DND-41 (cell line): Measurements from ENCODE around the gene RPL26.

Experiments
- EZH2 ChIP-seq: IDR thresholded peaks from 3 replicates; pipeline ENCODE4 v1.6.1; 2012; ENCODE audit warnings: borderline replicate concordance, low read depth, mild to moderate bottlenecking, moderate library complexity, low read length, inconsistent platforms; ENCODE audit not compliant: severe bottlenecking
- TF ChIP-seq, protein P1 (sequence below): IDR thresholded peaks from 2 replicates; pipeline ENCODE4 v1.5.1; 2012; ENCODE audit warnings: borderline replicate concordance, low read length, moderate library complexity, mild to moderate bottlenecking; ENCODE audit not compliant: poor library complexity, severe bottlenecking; ENCODE audit errors: extremely low read depth

DNA sequence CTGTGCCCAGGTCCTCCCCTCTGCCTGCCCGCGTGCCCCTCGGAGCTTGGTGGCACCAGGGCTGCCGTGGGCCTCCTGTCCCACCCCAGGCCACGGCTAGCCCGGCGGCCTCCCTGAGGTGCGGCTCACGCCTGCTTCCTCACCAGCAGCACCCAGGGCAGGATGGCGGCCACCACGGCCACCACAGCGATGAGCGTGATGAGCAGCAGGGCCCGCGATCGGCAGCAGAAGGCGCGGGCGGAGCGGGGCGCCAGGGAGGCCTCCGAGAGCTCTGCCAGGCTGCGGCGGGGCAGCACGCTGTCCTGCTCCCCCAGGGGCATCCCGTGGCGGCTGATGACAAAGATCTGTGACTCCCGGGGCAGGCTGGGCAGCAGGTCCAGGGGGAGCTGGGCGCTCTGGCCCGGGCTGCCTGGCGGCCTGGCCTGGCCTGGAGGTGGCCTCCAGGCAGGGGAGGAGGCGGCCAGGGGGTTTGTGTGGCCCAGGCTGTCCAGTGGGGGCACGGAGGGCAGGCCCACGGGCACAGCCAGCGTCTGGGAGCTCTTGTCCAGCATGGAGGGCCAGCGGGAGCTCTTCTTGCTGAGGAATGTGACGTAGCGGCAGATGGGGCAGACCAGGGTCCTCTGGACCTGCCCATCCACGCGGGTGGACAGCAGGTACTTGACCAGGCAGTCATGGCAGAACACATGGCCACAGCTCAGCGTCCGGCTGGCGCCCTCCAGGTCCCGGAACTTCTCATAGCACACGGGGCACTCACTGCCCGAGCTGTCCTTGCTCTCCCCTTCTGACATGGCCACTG, 9.9 kb upstream of the RPL26 start:
- TF ChIP-seq EZH2, result no peak
- TF ChIP-seq, protein P1, sequence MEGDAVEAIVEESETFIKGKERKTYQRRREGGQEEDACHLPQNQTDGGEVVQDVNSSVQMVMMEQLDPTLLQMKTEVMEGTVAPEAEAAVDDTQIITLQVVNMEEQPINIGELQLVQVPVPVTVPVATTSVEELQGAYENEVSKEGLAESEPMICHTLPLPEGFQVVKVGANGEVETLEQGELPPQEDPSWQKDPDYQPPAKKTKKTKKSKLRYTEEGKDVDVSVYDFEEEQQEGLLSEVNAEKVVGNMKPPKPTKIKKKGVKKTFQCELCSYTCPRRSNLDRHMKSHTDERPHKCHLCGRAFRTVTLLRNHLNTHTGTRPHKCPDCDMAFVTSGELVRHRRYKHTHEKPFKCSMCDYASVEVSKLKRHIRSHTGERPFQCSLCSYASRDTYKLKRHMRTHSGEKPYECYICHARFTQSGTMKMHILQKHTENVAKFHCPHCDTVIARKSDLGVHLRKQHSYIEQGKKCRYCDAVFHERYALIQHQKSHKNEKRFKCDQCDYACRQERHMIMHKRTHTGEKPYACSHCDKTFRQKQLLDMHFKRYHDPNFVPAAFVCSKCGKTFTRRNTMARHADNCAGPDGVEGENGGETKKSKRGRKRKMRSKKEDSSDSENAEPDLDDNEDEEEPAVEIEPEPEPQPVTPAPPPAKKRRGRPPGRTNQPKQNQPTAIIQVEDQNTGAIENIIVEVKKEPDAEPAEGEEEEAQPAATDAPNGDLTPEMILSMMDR, result no peak
